HG03196 (cell line): ENCODE results near the gene UQCC2.

Experiments
- ATAC-seq: cut with Tn5 transposase; IDR thresholded peaks from one replicate; pipeline ENCODE4 v1.9.1; 2021; ENCODE audit not compliant: unreplicated experiment

UQCC2 gene

GRCh38 chr6:33744001-33744848 is 32.7 kb upstream of the UQCC2 start:
- ATAC-seq: no peak

- ATAC-seq: no peak
Measured at GRCh38 chr6:33742837-33743236, 31.3 kb upstream of the UQCC2 start.

- no peak for ATAC-seq
Measured at GRCh38 chr6:33742092-33742491, 30.6 kb upstream of the UQCC2 start.

GRCh38 chr6:33740794-33741193 is 29.3 kb upstream of the UQCC2 start:
- no peak for ATAC-seq

GRCh38 chr6:33740204-33740608 is 28.7 kb upstream of the UQCC2 start:
- ATAC-seq: no peak

GRCh38 chr6:33739571-33739970 is 28.1 kb upstream of the UQCC2 start:
- no peak for ATAC-seq

GRCh38 chr6:33738879-33739278 is 27.4 kb upstream of the UQCC2 start:
- no peak for ATAC-seq

- no peak for ATAC-seq
Measured at GRCh38 chr6:33738153-33738552, 26.7 kb upstream of the UQCC2 start.

- no peak for ATAC-seq
Measured at GRCh38 chr6:33737267-33738026, 25.9 kb upstream of the UQCC2 start.

- no peak for ATAC-seq
Measured at GRCh38 chr6:33735216-33735615, 23.7 kb upstream of the UQCC2 start.

GRCh38 chr6:33733709-33734007 is 22.2 kb upstream of the UQCC2 start:
- ATAC-seq: no peak

- no peak for ATAC-seq
Measured at GRCh38 chr6:33732817-33733708, 21.6 kb upstream of the UQCC2 start.

GRCh38 chr6:33732385-33732784 is 20.9 kb upstream of the UQCC2 start:
- ATAC-seq: no peak

GRCh38 chr6:33731751-33732282 is 20.3 kb upstream of the UQCC2 start:
- ATAC-seq: no peak

GRCh38 chr6:33731035-33731434 is 19.5 kb upstream of the UQCC2 start:
- ATAC-seq: no peak

- no peak for ATAC-seq
Measured at GRCh38 chr6:33730611-33731010, 19.1 kb upstream of the UQCC2 start.

GRCh38 chr6:33729059-33729458 is 17.6 kb upstream of the UQCC2 start:
- ATAC-seq: no peak

- no peak for ATAC-seq
Measured at GRCh38 chr6:33728438-33728837, 16.9 kb upstream of the UQCC2 start.

- no peak for ATAC-seq
Measured at GRCh38 chr6:33727932-33728331, 16.4 kb upstream of the UQCC2 start.

GRCh38 chr6:33727126-33727525 is 15.6 kb upstream of the UQCC2 start:
- ATAC-seq: no peak

GRCh38 chr6:33726696-33727095 is 15.2 kb upstream of the UQCC2 start:
- ATAC-seq: no peak
